GM12878 (cell line): ENCODE results near the gene PDCD6IP. TPM values are rescaled to one million over a fixed set of nuclear protein-coding genes. Genes with fewer than 3 reads are reported as not detected.

Experiments used
- ATAC-seq: fragments of 200-7000 bp; cut with Tn5 transposase; 3 replicates; pipeline ENCODE4 v1.9.1; 2020; ENCODE audit warnings: mild to moderate bottlenecking, moderate library complexity
- BruUV-seq: library from RNA; stranded (reverse); fragments of 400-500 nt; replicated peaks from 2 replicates; lab custom pipeline; 2021; lab: Mats Ljungman, UMichigan
- CTCF ChIA-PET: fragments of 300-600 bp; sonication (Branson Sonifier 250); formaldehyde crosslinking; extraction: SDS; loops from one replicate; lab custom pipeline; 2021; ENCODE audit warnings: inconsistent platforms; lab: Yijun Ruan, JAX
- POLR2A ChIA-PET: fragments of 350-600 bp; formaldehyde crosslinking; extraction: SDS; loops from one replicate; lab custom pipeline; 2021; ENCODE audit warnings: inconsistent platforms; lab: Charles Lee
- RAD21 ChIA-PET: fragments of 300-600 bp; sonication (Branson Sonifier 250); formaldehyde crosslinking; loops from one replicate; lab custom pipeline; 2023; ENCODE audit warnings: antibody characterized with exemption; ENCODE audit not compliant: unreplicated experiment; lab: Charles Lee
- SMC1A ChIA-PET: fragments of 300-600 bp; sonication (Branson Sonifier 250); formaldehyde crosslinking; loops from one replicate; lab custom pipeline; 2023; ENCODE audit not compliant: unreplicated experiment, uncharacterized antibody; lab: Charles Lee
- DNase-seq: peaks from one replicate; pipeline ENCODE4 v3.0.0-alpha.2; 2011; ENCODE audit warnings: low read depth, low spot score
- FAIRE-seq: peaks from 3 replicates; lab custom pipeline; 2011; peaks lifted over from hg19 to GRCh38; lab: Jason Lieb, UNC
- H2AFZ ChIP-seq: 2 replicates; pipeline ENCODE4 v1.6.0; 2011; ENCODE audit warnings: low read depth, low read length, control low read depth; ENCODE audit not compliant: control insufficient read depth
- H3K27ac ChIP-seq: 2 replicates; pipeline ENCODE4 v1.5.1; 2011; ENCODE audit warnings: control low read depth; ENCODE audit not compliant: control insufficient read depth, insufficient read depth
- H3K27me3 ChIP-seq, 2 experiments: replicated peaks in 1 of 2; 2 replicates each; pipeline versions ENCODE4 v1.6.0 to v1.6.1; 2011; ENCODE audit warnings: low read length in 1 of 2; ENCODE audit not compliant: control insufficient read depth in 2 of 2, insufficient read depth in 2 of 2
- H3K36me3 ChIP-seq, 2 experiments: 2 replicates each; pipeline ENCODE4 v1.5.1; 2011; ENCODE audit warnings: low read length in 1 of 2; ENCODE audit not compliant: control insufficient read depth in 2 of 2, insufficient read depth in 2 of 2
- H3K4me1 ChIP-seq: 2 replicates; pipeline ENCODE4 v1.6.1; 2011; ENCODE audit warnings: mild to moderate bottlenecking, low read length, moderate library complexity, mixed read lengths; ENCODE audit not compliant: control insufficient read depth, insufficient read depth
- H3K4me2 ChIP-seq: 2 replicates; pipeline ENCODE4 v1.6.0; 2011; ENCODE audit warnings: control low read depth; ENCODE audit not compliant: control insufficient read depth, insufficient read depth
- H3K4me3 ChIP-seq: fragments of 200-600 bp; sonication (generic); 2 replicates; pipeline ENCODE4 v1.5.1; 2016
- H3K79me2 ChIP-seq: 2 replicates; pipeline ENCODE4 v1.6.0; 2011; ENCODE audit warnings: low read length; ENCODE audit not compliant: control insufficient read depth, insufficient read depth
- H3K9ac ChIP-seq: 2 replicates; pipeline ENCODE4 v1.8.0; 2011; ENCODE audit warnings: low read length, control low read depth, mixed read lengths; ENCODE audit not compliant: control insufficient read depth, insufficient read depth
- H3K9me3 ChIP-seq: replicated peaks from 3 replicates; pipeline ENCODE4 v1.5.1; 2011; ENCODE audit warnings: mild to moderate bottlenecking, low read length; ENCODE audit not compliant: control insufficient read depth, insufficient read depth
- H4K20me1 ChIP-seq: 2 replicates; pipeline ENCODE4 v1.6.0; 2011; ENCODE audit not compliant: control insufficient read depth, insufficient read depth
- ETV6 ChIP-seq, 2 experiments: fragments of 450-650 bp in 1 of 2; IDR thresholded peaks in 1 of 2; conservative IDR thresholded peaks in 1 of 2; 2 replicates each; pipeline ENCODE4 v1.6.1; 2014; ENCODE audit warnings: antibody characterized with exemption in 1 of 2, borderline replicate concordance in 1 of 2, low read depth in 1 of 2, mild to moderate bottlenecking in 1 of 2, moderate library complexity in 1 of 2
- KDM1A ChIP-seq: fragments of 200-600 bp; sonication (generic); IDR thresholded peaks from 2 replicates; pipeline ENCODE4 v1.6.1; 2016; ENCODE audit warnings: borderline replicate concordance
- POLR2AphosphoS5 ChIP-seq: IDR thresholded peaks from 2 replicates; pipeline ENCODE4 v1.6.1; 2011; ENCODE audit warnings: mild to moderate bottlenecking, low read length, inconsistent platforms
- RFX5 ChIP-seq: IDR thresholded peaks from 2 replicates; pipeline ENCODE4 v1.6.1; 2011; ENCODE audit warnings: low read depth, low read length, improper control_type of control experiment
- SMARCA5 ChIP-seq: fragments of 450-650 bp; IDR thresholded peaks from 2 replicates; pipeline ENCODE4 v1.6.1; 2017; ENCODE audit warnings: mild to moderate bottlenecking
- SMC3 ChIP-seq: IDR thresholded peaks from 2 replicates; pipeline ENCODE4 v1.6.1; 2011; ENCODE audit warnings: low read length, improper control_type of control experiment, borderline replicate concordance
- ZBED1 ChIP-seq: IDR thresholded peaks from 2 replicates; pipeline ENCODE4 v1.6.1; 2016; ENCODE audit warnings: borderline replicate concordance
- ZNF384 ChIP-seq: IDR thresholded peaks from 2 replicates; pipeline ENCODE4 v1.6.1; 2012; ENCODE audit warnings: low read depth, mild to moderate bottlenecking, low read length, improper control_type of control experiment, borderline replicate concordance
- WGBS: methylation state at CpG from one replicate; pipeline ENCODE4 v1.1.6; 2016; ENCODE audit warnings: low lambda C conversion rate; ENCODE audit not compliant: insufficient replicate concordance, insufficient coverage; ENCODE audit errors: missing lambda C conversion rate; 5-methylcytosine and 5-hydroxymethylcytosine counted together
- in situ Hi-C: fragments of 300-500 bp; cut with MboI; formaldehyde crosslinking; loops from 9 replicates; pipeline ENCODE4 v1.14.3; 2018; ENCODE audit warnings: mixed read lengths
- intact Hi-C: fragments of 100-400 bp; cut with micrococcal nuclease; formaldehyde crosslinking; loops from one replicate; pipeline ENCODE4 v1.14.2; 2022; ENCODE audit not compliant: unreplicated experiment
- polyA plus RNA-seq, 11 experiments: library from polyadenylated mRNA; depleted of rRNA in 4 of 11; unstranded in 6 of 11; stranded (reverse) in 5 of 11; fragments of >200 nt; fragmentation: Nextera tagmentation in 4 of 11; fragmentation: Illumina TruSeq in 1 of 11; extraction: Ambion mirVana in 4 of 11; extraction: Trizol in 1 of 11; gene quantifications; 1 replicate in 1 of 11; 2 replicates in 10 of 11; pipeline versions ENCODE4 v1.2.1 to v1.2.3, GENCODE V29; 2011 to 2016; ENCODE audit warnings: inconsistent platforms in 2 of 11, missing spikeins in 2 of 11, low read depth in 1 of 11
- total RNA-seq, 4 experiments: library from RNA; depleted of rRNA in 3 of 4; stranded (reverse); fragments of >200 nt in 3 of 4; fragmentation: Illumina TruSeq in 1 of 4; extraction: Trizol in 1 of 4; gene quantifications; 2 replicates each; pipeline versions ENCODE4 v1.2.1 to v1.2.3, GENCODE V29; 2013 to 2021

PDCD6IP gene
- total and polyA plus RNA-seq, 10 of the 15 experiments (the other 5 are each of a cell fraction or from before 2014, with no cell fraction given) = 16.0 to 169 (median 81.2) TPM

DNA sequence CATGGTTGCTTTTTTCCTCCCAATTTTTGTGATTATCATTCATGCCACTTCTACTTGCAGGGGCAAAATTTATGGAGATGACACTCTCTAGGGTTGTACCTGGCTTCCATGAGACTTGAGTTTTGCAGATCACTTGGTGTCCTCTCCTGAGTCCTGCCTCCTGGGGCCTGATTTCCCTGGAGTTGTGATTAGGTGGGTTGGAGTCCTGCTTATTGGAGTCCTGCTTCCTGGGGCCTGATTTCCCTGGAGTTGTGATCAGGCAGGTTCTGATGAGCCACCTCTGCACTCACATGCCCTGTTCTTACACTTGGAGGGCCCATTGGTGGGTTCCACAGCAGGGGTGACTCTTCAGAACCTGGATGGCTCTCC, 102.0 kb downstream of the PDCD6IP start (continued):
- no peak for TF ChIP-seq ZNF384
- no peak for TF ChIP-seq ZBED1
- TF ChIP-seq POLR2AphosphoS5 = no peak
- TF ChIP-seq SMC3 = no peak
- TF ChIP-seq RFX5 = no peak
- no peak for TF ChIP-seq KDM1A
- TF ChIP-seq SMARCA5 = no peak
- TF ChIP-seq, all 136 proteins: peak for 0

DNA sequence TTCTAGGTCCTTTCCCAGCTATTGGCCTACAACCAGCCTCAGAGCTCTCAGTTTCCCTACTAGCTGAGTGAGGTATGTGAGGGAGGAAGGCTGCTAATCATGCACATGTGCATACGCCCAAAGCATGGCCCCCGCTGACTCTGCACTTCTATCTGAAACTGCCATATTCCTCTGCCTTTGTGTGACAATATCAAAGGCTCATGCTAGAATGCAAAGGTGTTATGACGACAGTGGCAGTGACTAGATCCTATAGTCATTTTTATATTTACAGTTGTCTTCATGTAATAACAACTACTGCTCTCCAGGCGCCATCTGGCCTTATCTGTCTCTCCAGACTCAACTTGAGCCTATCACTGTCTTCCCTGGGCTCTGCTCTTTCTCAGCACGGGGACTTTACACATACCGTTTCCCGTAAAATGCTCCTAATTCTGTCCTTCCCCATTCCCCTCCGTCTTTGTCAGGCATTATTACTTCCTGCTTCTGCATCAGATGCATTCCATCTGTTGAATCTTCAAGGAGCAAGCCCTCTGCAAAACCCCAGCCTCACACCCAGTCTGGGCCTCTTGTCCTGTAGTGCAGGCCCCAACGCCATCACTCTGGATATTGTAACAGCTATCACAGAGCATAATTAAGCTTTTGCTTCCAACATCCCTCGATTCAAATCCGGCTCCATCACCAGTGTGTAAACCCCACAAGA, 102.5 kb downstream of the PDCD6IP start:
- BruUV-seq = no TSS peak
- Histone ChIP-seq H3K27ac (no peak overlapping the region), H4K20me1 (no peaks in the 10 kb centered on the region)
- POLR2A ChIA-PET = no interaction called here
- WGBS = 37% methylated on average over 11 of the region's 11 CpGs
- DNase-seq = no peak
- RAD21 ChIA-PET = no interaction called here
- in situ Hi-C loops = no loop called here
- no peak for TF ChIP-seq ETV6 (conservative IDR thresholded peaks at IDR 0.05 in 1 of 2, IDR thresholded peaks at IDR 0.05 in 1 of 2; ENCODE audit: borderline replicate concordance in 1 of 2, low read depth in 1 of 2)
- TF ChIP-seq, all 136 proteins: peak for 0
- Histone ChIP-seq H3K79me2 (no peaks in the 10 kb centered on the region), H3K27me3 (no peaks in the 10 kb centered on the region), H3K9ac (no peak overlapping the region), H3K4me1 (no peaks in the 10 kb centered on the region), H3K36me3 (no peaks in the 10 kb centered on the region), H3K9me3 (no peaks in the 10 kb centered on the region), H3K4me3 (no peak overlapping the region), H2AFZ (no peak overlapping the region), H3K4me2 (no peak overlapping the region)
- intact Hi-C loops = no loop called here
- ChIA-PET SMC1A (no interaction called here), CTCF (no interaction called here)
- ATAC-seq (no peak), FAIRE-seq (no peak)
